Activated T-helper 17 cell treated with anti-CD3 and anti-CD28 coated beads, Interleukin-2, amount 50 U/mL, for 72 hours (primary cell): Measurements from ENCODE around the gene CPLX1. TPM values are rescaled to one million over a fixed set of nuclear protein-coding genes. Genes with fewer than 3 reads are reported as not detected.
A peak's percentile ranks its signal among the peaks of the same experiment; 100 is the strongest.

Experiments
- ATAC-seq: fragments of 150-1000 bp; cut with Tn5 transposase; replicated peaks from 2 replicates; pipeline ENCODE4 v1.10.0; 2021; ENCODE audit warnings: mild to moderate bottlenecking, moderate library complexity
- H3K27ac Mint-ChIP-seq: one replicate; pipeline ENCODE4 v1.8.0; 2022; ENCODE audit warnings: mixed read lengths
- H3K27me3 Mint-ChIP-seq: one replicate; pipeline ENCODE4 v1.8.0; 2022; ENCODE audit warnings: mixed read lengths
- H3K36me3 Mint-ChIP-seq: one replicate; pipeline ENCODE4 v1.8.0; 2022; ENCODE audit warnings: low read depth, mild to moderate bottlenecking, mixed read lengths
- H3K4me1 Mint-ChIP-seq: one replicate; pipeline ENCODE4 v1.8.0; 2022; ENCODE audit warnings: mixed read lengths
- H3K4me3 Mint-ChIP-seq: one replicate; pipeline ENCODE4 v1.8.0; 2022; ENCODE audit warnings: mild to moderate bottlenecking, mixed read lengths
- H3K9me3 Mint-ChIP-seq: one replicate; pipeline ENCODE4 v1.8.0; 2022; ENCODE audit warnings: mixed read lengths
- total RNA-seq, 2 donors: library from RNA; stranded (reverse); gene quantifications; one replicate each; pipeline ENCODE4 v1.2.3, GENCODE V29; 2022

The CPLX1 gene
- total RNA-seq, 2 donors from 2014 or later: 0.50 to 3.6 TPM

DNA sequence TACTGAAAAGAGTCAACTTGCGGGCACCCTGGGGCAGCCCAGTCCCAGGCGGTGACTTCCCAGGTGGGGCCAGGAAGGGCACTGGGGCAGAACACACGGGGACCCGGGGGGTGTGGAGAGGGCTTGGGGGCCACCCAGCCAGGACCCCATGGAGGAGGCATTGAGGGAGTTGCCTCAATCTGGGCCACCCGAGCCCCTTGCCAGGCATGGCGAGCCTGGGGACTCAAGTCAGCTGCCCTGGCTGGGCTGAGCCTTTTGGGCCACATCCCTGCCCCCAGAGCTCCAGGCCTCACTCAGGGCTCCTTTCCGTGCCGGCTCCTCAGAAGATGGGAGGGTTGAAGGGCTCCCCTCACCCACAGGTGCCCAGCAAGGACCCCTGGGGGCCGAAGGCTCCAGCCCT, 6.6 kb upstream of the CPLX1 start:
- H3K27ac Mint-ChIP-seq: no peak overlapping the region
- no peaks in the 10 kb centered on the region for H3K4me1 Mint-ChIP-seq
- H3K36me3 Mint-ChIP-seq: peaks cover 4% of the 10 kb centered on the region
- no peak for ATAC-seq
- no peaks in the 10 kb centered on the region for H3K9me3 Mint-ChIP-seq
- no peak overlapping the region for H3K4me3 Mint-ChIP-seq
- H3K27me3 Mint-ChIP-seq: peaks cover 6% of the 10 kb centered on the region

DNA sequence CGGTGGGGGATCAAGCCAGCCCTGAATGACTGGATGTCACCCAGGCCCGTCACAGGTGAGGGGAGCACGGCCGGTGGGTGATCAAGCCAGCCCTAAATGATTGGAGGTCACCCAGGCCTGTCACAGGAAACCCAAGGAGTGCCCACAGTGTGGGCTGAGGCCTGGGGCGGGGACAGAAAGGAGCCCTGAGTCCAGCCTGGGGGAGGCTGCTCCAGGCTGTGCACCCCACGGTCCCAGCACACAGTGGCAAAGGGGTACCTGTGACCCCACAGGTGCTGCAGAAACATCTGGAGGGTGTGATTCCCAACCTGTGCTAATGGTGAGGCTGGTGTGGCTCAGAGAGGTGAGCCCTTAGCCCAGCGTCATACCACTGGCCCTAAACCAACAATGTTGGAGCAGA, 6.2 kb upstream of the CPLX1 start:
- Mint-ChIP-seq H3K4me3 (no peak overlapping the region), H3K27me3 (peaks cover 6% of the 10 kb centered on the region), H3K4me1 (no peaks in the 10 kb centered on the region), H3K9me3 (no peaks in the 10 kb centered on the region), H3K27ac (no peak overlapping the region), H3K36me3 (peaks cover 7% of the 10 kb centered on the region)
- ATAC-seq: no peak

GRCh38 chr4:831483-831805, 5.5 kb upstream of the CPLX1 start:
- Mint-ChIP-seq H3K27me3 (peaks cover 6% of the 10 kb centered on the region), H3K27ac (no peak overlapping the region), H3K36me3 (peaks cover 7% of the 10 kb centered on the region), H3K4me1 (no peaks in the 10 kb centered on the region), H3K4me3 (no peak overlapping the region), H3K9me3 (no peaks in the 10 kb centered on the region)
- no peak for ATAC-seq

DNA sequence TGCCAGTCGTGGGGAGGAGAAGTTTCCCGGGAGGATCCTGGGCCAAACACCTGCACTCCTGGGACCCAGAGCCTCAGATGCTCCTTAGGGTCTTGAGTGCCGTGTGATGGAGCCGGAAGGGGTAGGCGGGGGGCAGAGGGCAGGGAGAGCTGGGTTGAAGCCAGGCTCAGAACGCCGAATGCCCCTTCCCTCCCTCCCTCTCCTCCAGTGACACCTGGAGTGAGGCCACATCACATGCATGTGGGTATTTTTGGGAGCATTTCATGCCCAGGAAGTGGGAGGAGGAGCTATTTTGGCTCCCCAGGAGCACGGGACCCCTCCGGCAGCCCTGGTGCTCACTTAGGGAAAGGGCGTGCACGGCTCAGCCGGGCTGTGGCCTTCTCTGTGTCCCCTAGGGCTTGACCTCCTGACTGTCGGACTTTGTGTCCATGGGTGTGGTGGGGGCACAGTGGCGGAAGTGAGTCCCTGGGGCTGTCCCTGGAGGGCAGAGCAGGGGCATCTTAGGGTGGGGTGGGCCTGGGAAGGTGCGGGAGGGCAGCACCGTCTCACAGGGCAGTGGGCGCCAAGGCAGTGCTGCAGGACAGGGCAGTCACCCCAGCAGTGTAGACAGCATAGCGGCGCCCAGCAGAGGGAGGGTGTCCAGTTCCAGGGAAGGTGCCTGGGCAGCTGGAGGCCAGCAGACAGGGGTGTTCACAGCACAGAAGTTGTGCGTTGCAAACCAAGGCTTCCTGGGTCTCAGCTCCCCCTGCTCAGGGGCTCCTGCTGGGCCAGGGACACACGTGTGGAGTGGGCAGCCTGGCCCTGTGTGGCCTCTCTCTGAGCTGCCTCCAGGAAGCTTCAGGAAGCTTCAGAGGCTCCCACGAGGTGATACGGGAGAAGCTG, 4.9 kb upstream of the CPLX1 start:
- H3K4me3 Mint-ChIP-seq: no peak overlapping the region
- no peak for ATAC-seq
- no peaks in the 10 kb centered on the region for H3K9me3 Mint-ChIP-seq
- H3K27me3 Mint-ChIP-seq: peaks cover 6% of the 10 kb centered on the region
- H3K36me3 Mint-ChIP-seq: peaks cover 7% of the 10 kb centered on the region
- no peak overlapping the region for H3K27ac Mint-ChIP-seq
- H3K4me1 Mint-ChIP-seq: no peaks in the 10 kb centered on the region

DNA sequence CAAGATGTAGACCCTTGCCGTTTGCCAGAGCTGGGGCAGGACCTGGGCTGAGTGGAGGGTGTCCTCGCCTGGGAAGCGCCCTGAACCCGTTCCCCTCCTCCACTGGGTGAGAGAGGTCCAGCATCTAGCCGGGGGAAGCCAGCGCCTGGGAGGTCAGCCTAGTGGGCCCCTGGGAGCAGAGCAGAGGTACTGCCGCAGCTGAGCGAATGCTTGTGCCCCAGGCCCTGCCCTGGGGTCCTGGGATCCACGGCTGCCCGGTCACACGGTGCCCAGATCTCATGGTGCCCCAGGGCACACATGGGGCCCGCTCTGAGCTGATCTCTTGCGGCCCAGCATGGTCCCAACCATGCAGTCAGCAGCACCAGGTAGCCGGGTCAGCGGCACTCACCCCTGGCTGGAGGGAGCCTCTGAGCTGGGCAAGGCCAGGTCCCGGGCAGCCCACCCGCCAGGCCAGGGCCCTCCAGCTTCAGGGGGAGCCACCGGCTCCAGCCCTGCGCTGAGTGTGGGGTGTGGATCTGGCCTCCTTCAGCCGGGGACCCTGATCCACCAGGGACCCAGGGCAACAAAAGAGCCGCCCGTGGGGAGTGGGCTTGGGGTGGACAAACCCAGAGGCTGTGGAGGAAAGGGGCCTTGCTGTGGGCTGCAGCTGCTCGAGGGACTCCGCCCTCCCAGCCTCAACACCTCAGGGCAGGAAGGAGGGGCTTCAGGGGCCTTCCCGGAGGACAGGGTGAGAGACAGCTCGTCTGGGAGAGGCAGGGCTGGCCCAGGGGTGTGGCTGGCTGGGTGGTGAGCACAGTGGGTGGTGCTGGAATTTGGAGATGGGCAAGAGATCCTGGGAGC, 4.1 kb upstream of the CPLX1 start:
- Mint-ChIP-seq H3K27ac (no peak overlapping the region), H3K4me3 (no peak overlapping the region), H3K4me1 (no peaks in the 10 kb centered on the region), H3K36me3 (peaks cover 7% of the 10 kb centered on the region), H3K9me3 (no peaks in the 10 kb centered on the region), H3K27me3 (peaks cover 6% of the 10 kb centered on the region)
- no peak for ATAC-seq

DNA sequence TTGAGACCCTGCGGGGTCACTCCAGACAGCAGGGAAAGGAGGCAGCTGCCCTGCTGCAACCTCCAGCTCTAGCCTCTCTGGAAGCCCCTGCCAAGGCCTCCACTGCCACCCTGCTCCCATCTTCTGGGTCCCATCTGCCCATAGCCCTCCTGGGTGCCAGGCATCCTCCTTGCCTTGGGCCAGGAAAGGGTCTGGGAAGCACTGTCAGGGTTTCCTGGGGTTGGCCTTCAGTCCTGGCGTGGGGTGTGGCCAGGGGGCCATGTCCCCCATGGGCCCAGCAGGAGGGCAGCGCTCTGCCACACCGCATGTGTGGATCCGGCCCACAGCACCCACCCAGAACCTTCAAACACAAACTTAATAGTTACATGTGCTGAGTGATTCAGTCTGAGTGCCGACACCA, 3.4 kb upstream of the CPLX1 start:
- Mint-ChIP-seq H3K36me3 (peaks cover 7% of the 10 kb centered on the region), H3K27me3 (peaks cover 9% of the 10 kb centered on the region), H3K9me3 (no peaks in the 10 kb centered on the region), H3K4me1 (no peaks in the 10 kb centered on the region), H3K27ac (no peak overlapping the region), H3K4me3 (no peak overlapping the region)
- ATAC-seq: no peak

- Mint-ChIP-seq H3K36me3 (peaks cover 7% of the 10 kb centered on the region), H3K4me1 (no peaks in the 10 kb centered on the region), H3K9me3 (no peaks in the 10 kb centered on the region), H3K27ac (no peak overlapping the region), H3K27me3 (peaks cover 10% of the 10 kb centered on the region), H3K4me3 (no peak overlapping the region)
- ATAC-seq: no peak
Measured at GRCh38 chr4:828641-829271, 2.8 kb upstream of the CPLX1 start.

DNA sequence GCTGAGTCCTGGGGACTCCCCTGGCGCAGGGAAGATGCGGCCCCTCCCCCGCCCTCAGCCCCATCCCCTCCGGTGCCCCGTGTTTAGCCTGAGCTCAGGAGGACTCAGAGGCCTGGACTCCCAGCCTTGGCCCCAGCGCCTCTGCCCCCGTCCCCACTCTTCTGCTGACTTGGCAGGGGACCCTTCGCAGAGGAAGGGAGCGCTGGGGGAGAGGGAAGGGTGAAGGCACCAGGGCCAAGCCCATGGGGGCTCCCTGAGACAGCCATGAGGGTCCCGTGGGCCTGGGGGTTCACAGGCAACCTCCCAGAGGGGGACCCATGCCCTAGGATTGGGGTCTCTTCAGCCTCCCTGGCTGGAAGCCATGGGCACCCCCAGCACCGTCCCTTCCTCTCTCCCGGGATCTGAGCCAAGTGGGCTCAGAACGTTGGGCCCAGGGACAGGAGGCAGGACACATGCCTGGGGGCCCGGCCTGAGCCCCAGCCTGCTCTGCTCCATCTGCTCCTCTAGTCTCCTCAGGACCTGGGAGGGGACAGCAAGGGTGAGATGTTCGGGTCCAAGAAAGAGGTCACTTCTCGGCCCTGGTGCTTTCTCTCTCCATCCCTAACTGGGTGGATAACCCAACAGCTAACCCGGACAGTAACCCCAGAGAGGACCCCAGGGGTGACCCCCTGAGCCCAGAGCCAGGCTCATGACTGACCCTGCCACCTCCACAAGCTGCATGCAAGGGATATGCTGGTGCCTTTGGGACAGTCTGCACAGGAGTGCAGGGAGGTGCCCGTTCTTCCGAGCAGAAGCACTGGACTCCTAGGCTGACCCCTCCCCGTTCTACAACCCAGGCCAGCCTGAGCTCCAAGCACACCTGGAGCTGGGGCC, 1.5 kb upstream of the CPLX1 start:
- Mint-ChIP-seq H3K4me3 (peak overlapping the region; percentile 3), H3K36me3 (peaks cover 7% of the 10 kb centered on the region), H3K9me3 (no peaks in the 10 kb centered on the region), H3K27ac (no peak overlapping the region), H3K27me3 (peaks cover 14% of the 10 kb centered on the region), H3K4me1 (no peaks in the 10 kb centered on the region)
- peak; percentile 32 for ATAC-seq

DNA sequence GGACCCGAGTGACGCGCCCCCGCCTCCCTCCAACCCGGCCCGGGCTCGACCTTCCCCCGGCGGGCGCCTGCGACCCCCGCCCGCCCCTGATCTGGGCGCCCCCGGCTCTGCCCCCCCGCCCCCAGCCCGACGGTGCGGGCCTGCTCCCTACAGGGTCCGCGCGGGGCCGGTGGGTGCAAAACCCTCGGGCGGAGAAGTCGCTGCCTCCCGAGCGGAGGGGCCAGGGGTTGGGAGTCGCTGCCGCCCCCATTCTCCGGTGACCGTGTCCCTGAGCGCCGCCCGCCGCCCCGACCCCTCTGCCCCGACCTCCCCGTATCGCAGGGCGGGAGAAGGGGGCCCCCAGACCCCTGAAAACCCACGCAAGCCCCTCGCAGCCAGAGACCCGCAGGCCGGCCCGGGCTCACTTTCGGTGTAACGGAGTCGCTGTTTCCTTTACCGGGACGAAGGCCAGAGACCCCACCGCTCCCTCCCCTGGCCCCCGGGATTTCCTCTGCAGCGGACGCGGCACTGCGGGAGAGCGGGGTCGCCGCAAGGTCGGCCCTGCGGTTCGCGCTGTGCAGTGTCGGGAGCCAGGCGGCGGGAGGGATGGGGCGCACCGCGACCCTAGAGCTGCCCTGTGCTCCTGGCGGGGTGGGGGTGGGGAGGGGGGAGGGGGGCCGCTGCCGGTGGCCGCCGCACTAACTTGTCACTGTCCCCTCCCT, 729 bp upstream of the CPLX1 start:
- no peak overlapping the region for H3K27ac Mint-ChIP-seq
- no peaks in the 10 kb centered on the region for H3K4me1 Mint-ChIP-seq
- H3K4me3 Mint-ChIP-seq: no peak overlapping the region
- peak; percentile 18 for ATAC-seq
- peaks cover 7% of the 10 kb centered on the region for H3K36me3 Mint-ChIP-seq
- peaks cover 22% of the 10 kb centered on the region for H3K27me3 Mint-ChIP-seq
- no peaks in the 10 kb centered on the region for H3K9me3 Mint-ChIP-seq

GRCh38 chr4:825063-825970, 612 bp downstream of the CPLX1 start:
- Mint-ChIP-seq H3K27me3 (peaks cover 27% of the 10 kb centered on the region), H3K4me1 (no peaks in the 10 kb centered on the region), H3K4me3 (peak overlapping the region; percentile 10), H3K9me3 (no peaks in the 10 kb centered on the region), H3K27ac (no peak overlapping the region), H3K36me3 (peaks cover 7% of the 10 kb centered on the region)
- peak; percentile 25 for ATAC-seq

DNA sequence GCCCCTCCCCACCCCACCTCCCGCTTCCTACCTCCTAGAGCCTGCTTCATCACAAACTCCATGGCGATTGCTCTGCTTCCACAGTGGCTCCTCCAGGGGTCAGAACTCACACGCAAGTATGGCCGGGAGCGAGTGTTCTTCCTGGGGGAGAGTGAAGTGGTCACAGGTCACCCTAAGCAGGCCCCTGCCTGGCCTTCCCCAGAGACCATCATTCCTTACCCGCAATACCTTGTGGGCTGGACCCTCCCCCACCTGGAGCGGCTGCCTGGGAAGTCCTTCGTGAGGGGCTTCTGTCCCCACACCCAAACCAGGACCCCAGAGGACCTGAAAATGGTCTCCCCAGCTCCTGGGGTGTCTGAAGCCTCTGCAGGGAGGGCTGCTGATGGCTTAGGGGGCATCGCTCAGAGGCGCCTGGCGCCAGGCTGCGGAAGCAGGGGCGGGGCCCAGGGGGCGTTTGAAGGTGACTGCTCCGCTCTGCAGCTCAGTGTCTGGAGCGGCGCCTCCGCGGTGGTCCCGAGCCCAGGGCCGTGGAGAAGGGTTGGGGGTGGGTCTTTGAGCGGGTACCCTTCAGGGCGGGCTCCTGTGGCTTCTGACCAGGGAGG, 1.4 kb downstream of the CPLX1 start:
- H3K27ac Mint-ChIP-seq: no peak overlapping the region
- H3K36me3 Mint-ChIP-seq: peaks cover 7% of the 10 kb centered on the region
- no peaks in the 10 kb centered on the region for H3K4me1 Mint-ChIP-seq
- H3K27me3 Mint-ChIP-seq: peaks cover 27% of the 10 kb centered on the region
- ATAC-seq: no peak
- no peaks in the 10 kb centered on the region for H3K9me3 Mint-ChIP-seq
- peak overlapping the region; percentile 10 for H3K4me3 Mint-ChIP-seq

- Mint-ChIP-seq H3K36me3 (peaks cover 7% of the 10 kb centered on the region), H3K4me3 (no peak overlapping the region), H3K27me3 (peaks cover 27% of the 10 kb centered on the region), H3K9me3 (no peaks in the 10 kb centered on the region), H3K4me1 (no peaks in the 10 kb centered on the region), H3K27ac (no peak overlapping the region)
- no peak for ATAC-seq
Measured at GRCh38 chr4:823761-824460, 2.0 kb downstream of the CPLX1 start.
